GM18951 (cell line): Measurements from ENCODE around the gene NSF.
"Not testable (repeated sequence)": the region's sequence is repeated elsewhere in the genome, so short reads cannot be mapped to it uniquely, and the experiment has no call there.

Experiments
- POLR2A ChIP-seq: IDR thresholded peaks from 4 replicates; pipeline ENCODE4 v1.6.1; 2011; ENCODE audit warnings: mild to moderate bottlenecking; ENCODE audit not compliant: insufficient read length, insufficient read depth; ENCODE audit errors: extremely low read depth
- in situ Hi-C: fragments of 300-500 bp; cut with MboI; formaldehyde crosslinking; loops from one replicate; pipeline ENCODE4 v1.12.0; 2022; ENCODE audit warnings: low sequenced_read_pairs, mixed read lengths, inconsistent platforms; ENCODE audit not compliant: unreplicated experiment

Gene NSF

DNA sequence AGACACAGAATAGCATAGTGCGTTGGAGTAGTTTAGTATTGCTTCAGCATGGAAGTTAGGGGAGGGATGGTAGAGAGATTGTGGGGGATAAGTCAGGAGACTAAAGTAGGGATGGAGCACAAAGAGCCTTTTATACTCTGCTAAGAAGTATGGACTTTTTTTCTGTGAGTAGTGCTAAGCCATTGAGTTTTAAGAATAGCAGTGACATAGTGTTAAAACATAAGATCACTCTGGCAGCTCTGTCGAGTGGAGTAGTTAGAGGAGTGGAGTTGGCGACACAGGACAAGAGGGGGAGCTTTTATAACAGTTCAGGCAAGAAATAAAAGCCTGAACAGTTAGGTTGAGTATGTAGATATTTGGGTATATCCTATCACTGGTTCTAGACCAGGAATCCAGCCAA is 106.1 kb downstream of the NSF start:
- in situ Hi-C loops, result not testable (repeated sequence)

DNA sequence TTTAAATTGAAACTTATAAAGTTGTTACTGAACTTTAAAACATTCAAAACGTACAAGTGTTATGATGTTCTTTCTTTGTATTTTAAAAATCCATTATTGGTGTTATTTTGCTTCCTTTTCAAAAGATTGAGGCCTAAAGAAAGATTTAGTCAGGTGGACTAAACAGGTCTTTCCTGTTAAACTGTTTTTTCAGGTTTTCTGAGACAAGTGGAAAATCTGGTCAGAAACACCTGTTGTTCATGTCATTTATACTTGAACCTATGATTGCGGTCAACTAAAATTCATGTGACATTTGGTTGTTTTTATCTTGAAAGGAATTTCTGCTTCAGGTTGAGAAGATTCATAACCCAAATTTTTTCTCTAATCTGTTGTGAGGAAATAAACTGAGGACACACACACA is 108.5 kb downstream of the NSF start:
- in situ Hi-C loops, result not testable (repeated sequence)

DNA sequence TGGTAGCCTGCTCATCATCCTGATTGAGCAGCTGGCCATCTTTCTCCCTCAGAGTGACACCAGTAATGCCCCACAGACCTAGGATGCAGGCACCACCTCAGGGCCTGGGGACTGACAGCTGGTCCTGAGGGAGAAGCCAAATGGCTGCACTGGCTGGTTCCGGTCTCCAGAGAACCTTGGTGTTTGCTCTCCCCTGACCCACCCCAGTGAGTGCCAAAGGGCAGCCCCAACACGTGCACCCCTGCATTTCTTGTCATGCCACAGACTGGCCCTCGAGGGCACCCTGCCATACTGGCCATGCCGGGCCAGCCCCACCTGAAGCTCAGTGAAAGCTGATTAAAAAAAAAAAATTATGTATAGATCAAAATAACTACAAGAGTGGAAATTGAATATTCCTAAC is 127.5 kb downstream of the NSF start:
- in situ Hi-C loops, result loop anchor here (25.0 kb wide), 1 partner anchor 231 kb away; no protein-coding TSS in a partner anchor
- TF ChIP-seq POLR2A, result no peak

DNA sequence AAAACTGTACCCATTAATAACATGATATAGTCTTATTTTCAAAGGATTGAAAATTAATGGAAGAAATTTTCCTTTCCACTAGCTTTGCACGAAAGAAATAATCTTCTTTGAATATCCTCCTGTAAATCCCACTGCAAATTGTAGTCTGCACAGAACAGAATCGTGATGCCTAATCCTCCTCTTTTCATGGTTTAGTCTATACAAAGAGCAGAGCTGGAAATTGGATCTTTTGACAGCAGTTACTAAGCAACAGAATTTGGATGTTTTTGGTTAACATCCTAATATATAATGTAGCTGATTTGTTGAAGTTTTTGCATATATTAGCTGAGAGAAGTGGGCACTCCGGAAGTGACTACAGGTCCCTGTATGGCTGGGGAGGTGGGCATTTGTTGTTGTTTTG is 129.4 kb downstream of the NSF start:
- in situ Hi-C loops, result loop anchor here (25.0 kb wide), 1 partner anchor 233 kb away; no protein-coding TSS in a partner anchor
- TF ChIP-seq POLR2A, result no peak

DNA sequence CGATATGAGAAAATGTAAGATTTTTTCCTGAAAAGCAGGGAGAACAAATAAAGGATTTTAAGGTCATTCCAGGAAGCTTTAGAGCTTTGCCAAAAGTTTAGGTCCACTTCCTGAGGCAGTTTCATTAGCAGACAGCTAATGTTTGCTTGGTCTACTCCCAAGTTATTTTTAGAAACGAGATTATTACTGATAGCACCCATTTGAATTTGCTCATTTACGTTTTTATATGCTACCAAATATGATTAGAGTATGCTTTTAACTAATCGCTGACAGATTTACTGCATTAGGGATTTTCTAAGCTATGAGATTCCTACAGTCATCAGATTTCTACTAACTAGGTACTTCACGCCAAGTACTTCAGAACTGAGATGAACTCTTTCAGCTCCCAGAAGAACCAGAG is 129.9 kb downstream of the NSF start:
- TF ChIP-seq POLR2A, result no peak
- in situ Hi-C loops, result loop anchor here (25.0 kb wide), 1 partner anchor 233 kb away; no protein-coding TSS in a partner anchor

DNA sequence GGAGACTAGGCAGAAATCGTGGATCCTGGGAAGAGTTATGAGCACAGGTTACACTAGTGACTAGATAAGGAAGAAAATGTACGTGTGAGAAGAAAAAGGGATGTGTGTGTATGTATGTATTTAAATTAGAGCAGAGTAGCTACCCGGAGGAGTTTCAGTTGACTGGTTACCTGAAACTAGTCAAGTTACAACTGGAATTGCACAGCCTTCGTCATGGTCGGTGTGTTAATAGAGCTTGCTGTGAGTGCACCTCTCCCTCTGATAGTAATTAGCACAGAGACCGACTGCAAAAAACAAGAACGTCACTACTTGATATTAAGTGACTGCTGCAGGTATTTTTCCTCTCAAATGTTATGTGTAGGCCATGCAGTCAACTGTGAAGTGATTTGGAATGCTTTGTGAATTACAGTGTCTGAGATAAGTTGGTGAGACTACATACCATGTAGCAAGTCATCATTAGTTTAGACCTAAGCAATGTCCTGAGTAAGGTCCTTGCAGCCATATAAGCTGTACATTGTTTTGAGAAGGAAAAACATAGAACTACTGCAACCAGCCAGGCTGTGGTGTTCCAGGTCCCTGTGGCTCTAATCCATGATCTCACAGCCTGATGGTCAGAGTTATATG is 132.3 kb downstream of the NSF start:
- no peak for TF ChIP-seq POLR2A
- in situ Hi-C loops, result loop anchor here (25.0 kb wide), 1 partner anchor 235 kb away; no protein-coding TSS in a partner anchor

DNA sequence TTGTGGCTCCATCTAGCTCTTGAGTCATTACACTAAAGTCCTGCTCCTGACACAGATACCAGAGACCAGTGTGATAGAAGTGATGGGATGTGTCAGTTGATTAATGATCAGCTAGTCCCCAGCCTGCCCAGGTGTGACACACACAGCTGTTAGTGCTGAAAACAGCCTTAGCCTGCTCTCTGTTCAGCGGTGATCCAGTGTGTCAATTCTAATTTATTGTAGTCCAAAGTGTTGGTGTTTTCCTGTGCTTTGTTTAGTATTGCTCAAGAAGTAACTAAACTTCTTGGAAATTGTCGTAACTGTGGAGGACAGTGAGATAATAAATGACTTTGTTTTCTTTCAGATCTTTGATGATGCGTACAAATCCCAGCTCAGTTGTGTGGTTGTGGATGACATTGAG is 135.7 kb downstream of the NSF start:
- no peak for TF ChIP-seq POLR2A
- in situ Hi-C loops, result no loop called here

DNA sequence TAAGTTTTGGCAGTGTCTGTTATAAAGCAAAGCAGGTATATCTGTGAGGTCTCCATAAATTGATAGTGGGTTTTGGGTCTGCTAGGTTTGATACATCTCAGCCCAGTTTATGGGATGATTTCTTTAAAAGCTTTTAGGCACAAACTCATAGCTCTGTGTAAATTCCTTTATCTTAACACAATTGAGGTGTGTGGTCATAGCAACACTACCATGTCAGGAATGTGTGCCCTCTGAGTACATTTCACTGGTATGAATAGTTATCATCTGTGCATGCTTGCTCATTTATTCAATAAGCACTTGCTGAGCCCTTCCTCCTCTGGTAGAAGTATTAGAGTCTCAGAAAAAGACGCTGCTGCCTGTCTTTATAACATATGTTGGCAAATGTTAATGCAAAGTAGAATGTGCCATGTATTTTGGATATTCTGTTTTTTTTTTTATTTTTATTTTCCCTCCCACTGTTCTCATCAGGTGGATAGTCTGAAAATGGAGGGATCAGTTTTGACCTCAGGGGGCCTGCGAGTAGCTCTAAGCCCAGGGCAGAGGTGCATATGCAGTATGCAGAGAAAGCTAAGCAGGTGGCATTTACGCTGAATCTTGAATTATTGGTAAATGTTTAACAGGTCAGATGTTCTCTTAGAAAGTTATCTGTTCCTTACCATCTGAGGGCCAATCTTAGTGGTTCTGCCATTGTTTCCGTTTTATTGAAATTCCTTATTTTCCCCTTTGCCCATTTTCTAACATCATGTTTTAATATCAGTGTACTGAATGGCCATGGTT is 137.3 kb downstream of the NSF start:
- TF ChIP-seq POLR2A, result no peak
- in situ Hi-C loops, result no loop called here

DNA sequence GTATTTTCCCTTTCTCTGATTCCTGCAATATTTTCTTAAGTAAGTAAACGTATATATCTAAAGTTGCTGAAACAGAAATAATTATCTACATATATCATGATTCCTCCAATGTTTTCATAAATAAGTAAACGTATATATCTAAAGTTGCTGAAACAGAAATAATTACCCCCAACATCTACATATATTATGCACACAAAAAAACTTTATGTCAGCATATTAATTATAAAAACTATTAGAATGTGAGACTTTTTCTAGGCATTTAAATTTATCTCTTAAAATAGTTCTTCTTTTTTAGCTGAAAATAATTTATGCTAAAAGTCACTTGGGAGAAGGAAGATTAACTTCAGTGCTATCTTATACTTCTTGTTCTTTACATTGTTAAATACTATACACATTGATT is 139.6 kb downstream of the NSF start:
- in situ Hi-C loops, result no loop called here

DNA sequence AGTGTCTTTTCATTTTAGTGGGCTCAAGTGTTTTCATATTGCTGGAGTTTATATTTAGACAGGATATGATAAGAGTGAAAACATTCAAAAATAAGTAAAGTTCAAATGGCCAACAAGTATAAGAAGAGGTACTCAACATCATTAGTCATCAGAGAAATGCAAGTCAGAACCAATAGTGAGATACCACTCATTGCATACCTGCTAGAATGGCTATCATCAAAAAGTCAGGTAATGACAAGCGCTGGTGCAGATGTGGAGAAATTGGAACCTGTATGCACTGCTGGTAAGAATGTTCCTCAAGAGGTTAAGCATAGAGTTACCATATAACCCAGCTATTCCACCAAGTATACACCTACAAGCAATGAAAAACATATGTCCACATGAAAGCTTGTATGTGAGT is 140.2 kb downstream of the NSF start:
- in situ Hi-C loops, result no loop called here
- no peak for TF ChIP-seq POLR2A

More for the DNA sequence above, 139.6 kb downstream of the NSF start:
- no peak for TF ChIP-seq POLR2A

DNA sequence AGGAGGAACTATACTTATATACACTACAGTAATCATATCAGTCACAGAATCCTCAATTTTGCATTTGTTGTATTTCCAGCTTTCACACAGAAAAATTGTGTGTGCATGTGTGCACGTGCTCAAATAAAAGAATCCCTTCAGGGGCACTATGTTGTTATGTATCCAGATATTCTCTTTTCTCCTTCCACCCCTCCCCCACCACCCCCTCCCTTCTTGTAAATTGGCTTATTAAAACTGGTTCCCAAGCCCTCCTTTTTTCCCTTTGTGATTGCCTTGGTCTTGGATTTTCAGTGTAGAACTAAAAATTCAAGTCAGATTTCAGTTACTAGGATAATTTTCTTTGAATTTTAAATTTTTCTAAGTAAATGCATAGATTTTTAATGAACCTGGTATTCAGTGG is 141.7 kb downstream of the NSF start:
- no peak for TF ChIP-seq POLR2A
- in situ Hi-C loops, result no loop called here

DNA sequence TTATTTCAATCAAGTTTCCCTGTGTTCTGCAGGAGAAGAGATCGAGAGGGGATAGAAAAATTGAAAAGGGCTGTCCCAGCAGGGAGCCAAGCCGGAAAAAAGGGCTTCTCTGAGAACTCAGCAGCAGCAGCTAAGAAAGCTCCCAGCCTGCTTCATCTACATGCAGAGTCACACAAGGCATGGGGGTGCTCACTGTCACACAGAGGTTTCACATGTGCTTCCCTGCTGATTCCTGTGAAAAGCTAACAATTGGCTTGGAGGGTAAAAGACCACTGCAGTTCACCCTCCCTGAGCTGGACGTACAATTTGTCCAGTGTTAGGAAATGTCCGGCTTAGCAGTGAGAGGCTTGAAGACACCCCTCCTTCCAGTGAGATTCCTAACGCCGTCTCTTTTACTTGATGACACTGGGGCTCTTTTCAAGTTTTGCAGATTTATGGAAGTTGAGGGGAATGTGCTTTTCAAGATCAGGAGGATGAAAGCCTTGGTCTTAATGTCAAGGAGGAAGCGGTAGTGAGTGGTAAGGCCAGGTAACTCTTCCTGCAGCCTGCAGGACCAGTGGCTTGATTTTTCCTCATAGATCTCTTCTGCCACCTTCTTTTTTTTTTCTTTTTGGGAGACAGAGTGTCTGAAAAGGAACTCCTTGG is 142.4 kb downstream of the NSF start:
- in situ Hi-C loops, result no loop called here
- no peak for TF ChIP-seq POLR2A

DNA sequence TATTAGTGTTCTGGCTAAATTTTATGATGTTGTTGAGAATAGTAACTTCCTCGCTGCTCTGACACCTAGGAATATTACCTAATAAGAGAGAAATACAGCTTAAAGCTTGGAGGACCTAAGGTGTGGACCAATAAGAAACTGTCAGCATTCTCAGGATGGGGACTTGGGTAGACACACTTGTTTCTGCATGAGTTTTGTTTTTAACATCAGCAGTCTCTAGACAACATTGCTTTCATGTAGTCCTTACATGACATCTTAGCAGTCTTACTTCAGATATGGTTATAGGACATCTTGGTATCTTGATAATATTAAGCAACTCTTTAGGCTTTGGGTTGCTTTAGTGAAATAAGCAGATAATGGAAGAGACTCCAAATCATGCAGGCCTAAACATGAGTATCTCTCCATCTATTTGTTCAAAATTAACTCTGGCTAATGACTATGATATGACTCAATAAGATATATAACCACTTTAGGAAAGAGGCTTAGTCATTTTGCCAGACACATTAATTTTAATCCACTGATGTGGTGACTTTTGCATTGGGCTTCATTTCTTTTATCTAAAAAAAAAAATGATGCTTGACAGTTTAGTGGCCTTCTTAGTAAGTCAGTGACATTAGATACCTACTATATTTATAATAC is 143.5 kb downstream of the NSF start:
- no peak for TF ChIP-seq POLR2A
- in situ Hi-C loops, result no loop called here
